ENCODE measurements around the gene STX3. TPM values are rescaled to one million over a fixed set of nuclear protein-coding genes. Genes with fewer than 3 reads are reported as not detected.

The STX3 gene
- total RNA-seq, 1 experiment from 2014 or later, result 20.4 TPM

DNA sequence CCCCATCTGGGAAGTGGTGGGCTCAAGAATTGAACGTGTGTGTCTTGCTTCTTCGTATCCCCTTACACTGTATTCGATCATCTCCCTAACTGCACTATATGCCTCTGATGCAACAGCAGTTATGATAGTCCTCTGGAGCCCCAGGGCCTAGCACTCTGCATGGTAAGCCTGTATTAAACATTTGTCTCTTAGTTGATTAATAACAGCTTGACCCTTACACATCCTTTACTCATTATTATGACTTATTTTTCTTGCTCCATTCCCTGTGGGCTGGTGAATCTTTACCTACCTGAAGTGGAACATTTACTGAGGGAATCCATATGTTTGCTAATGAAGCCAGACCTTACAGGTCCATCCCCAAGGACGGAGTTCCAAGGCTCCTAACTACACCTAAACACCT, 5.6 kb downstream of the STX3 start:
- Histone ChIP-seq H3K27me3 (ENCODE audit: insufficient read depth, low read length) (no peaks in the 10 kb centered on the region), H2AFZ (ENCODE audit: low read depth, low read length, poor library complexity, severe bottlenecking) (no peak overlapping the region), H3K4me3 (replicated peaks in 1 of 2; ENCODE audit: low read depth in 1 of 2, low read length in 2 of 2) (no peak overlapping the region), H3K27ac (ENCODE audit: low read depth, low read length) (no peak overlapping the region), H3K4me2 (ENCODE audit: low read length) (no peak overlapping the region), H4K20me1 (ENCODE audit: insufficient read depth) (no peaks in the 10 kb centered on the region), H3K79me2 (ENCODE audit: insufficient read depth, low read length) (peaks cover 90% of the 10 kb centered on the region), H3K9me3 (ENCODE audit: control insufficient read depth in 1 of 2, insufficient read depth in 1 of 2, low read depth in 1 of 2, low read length in 2 of 2) (no peaks in the 10 kb centered on the region), H3K4me1 (ENCODE audit: control insufficient read depth in 1 of 2, insufficient read depth in 2 of 2, low read length in 2 of 2) (peaks cover 9 to 23% of the 10 kb centered on the region in 2 experiments), H3K9me2 (ENCODE audit: insufficient read depth) (no peaks in the 10 kb centered on the region), H3K36me3 (ENCODE audit: control insufficient read depth in 1 of 2, insufficient read depth in 2 of 2, low read length in 2 of 2) (no peaks in the 10 kb centered on the region), H3K9ac (ENCODE audit: low read length) (no peak overlapping the region)
- RAD21 ChIA-PET (ENCODE audit: low non-redundant PET in 1 of 2, low total read pairs in 2 of 2, uncharacterized antibody in 2 of 2, unreplicated experiment in 2 of 2), result no interaction called here
- intact Hi-C loops (cut with micrococcal nuclease), result no loop called here
- no peak for ATAC-seq
- TF ChIP-seq, protein P1, sequence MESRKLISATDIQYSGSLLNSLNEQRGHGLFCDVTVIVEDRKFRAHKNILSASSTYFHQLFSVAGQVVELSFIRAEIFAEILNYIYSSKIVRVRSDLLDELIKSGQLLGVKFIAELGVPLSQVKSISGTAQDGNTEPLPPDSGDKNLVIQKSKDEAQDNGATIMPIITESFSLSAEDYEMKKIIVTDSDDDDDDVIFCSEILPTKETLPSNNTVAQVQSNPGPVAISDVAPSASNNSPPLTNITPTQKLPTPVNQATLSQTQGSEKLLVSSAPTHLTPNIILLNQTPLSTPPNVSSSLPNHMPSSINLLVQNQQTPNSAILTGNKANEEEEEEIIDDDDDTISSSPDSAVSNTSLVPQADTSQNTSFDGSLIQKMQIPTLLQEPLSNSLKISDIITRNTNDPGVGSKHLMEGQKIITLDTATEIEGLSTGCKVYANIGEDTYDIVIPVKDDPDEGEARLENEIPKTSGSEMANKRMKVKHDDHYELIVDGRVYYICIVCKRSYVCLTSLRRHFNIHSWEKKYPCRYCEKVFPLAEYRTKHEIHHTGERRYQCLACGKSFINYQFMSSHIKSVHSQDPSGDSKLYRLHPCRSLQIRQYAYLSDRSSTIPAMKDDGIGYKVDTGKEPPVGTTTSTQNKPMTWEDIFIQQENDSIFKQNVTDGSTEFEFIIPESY (IDR thresholded peaks at IDR 0.05; ENCODE audit: extremely low read depth, insufficient replicate concordance, low read length), result no peak
- TF ChIP-seq ELF1 (IDR thresholded peaks at IDR 0.05; ENCODE audit: borderline replicate concordance, low read depth) (no peak), SIN3A (IDR thresholded peaks at IDR 0.05; ENCODE audit: low read depth) (no peak), SP1 (IDR thresholded peaks at IDR 0.05; ENCODE audit: low read depth) (no peak)
- CTCF ChIA-PET, result no interaction called here
- no TSS peak for BruUV-seq (replicated peaks)
- DNase-seq (ENCODE audit: low read depth, low spot score), result no peak
- POLR2A ChIA-PET, result no interaction called here

DNA sequence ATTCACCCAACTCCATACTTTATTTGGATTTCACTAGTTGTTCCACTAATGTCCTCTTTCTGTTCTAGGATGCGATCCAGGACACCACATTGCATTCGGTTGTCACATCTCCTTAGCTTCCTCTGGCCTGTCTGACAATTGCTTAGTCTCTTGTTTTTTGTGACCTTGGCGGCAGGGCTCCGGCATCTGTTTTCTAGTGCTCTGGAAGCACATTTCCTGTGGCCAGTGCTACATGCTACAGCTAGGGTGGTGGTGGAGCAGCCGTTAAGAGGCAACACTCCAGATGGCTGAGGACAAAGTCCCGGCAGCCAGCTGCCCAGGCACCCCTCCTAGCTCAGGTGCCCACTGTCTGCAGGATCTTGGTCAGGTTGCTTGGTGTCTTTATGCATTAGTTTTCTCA, 6.8 kb downstream of the STX3 start:
- H2AFZ ChIP-seq (ENCODE audit: low read depth, low read length, poor library complexity, severe bottlenecking), result no peak overlapping the region
- H4K20me1 ChIP-seq (ENCODE audit: insufficient read depth), result no peaks in the 10 kb centered on the region
- CTCF ChIA-PET, result no interaction called here
- H3K4me1 ChIP-seq (ENCODE audit: control insufficient read depth in 1 of 2, insufficient read depth in 2 of 2, low read length in 2 of 2), result peaks cover 4 to 11% of the 10 kb centered on the region in 2 experiments
- no peak overlapping the region for H3K9ac ChIP-seq (ENCODE audit: low read length)
- intact Hi-C loops (cut with micrococcal nuclease), result no loop called here
- no peak for ATAC-seq
- POLR2A ChIA-PET, result no interaction called here
- H3K9me2 ChIP-seq (ENCODE audit: insufficient read depth), result no peaks in the 10 kb centered on the region
- no peak overlapping the region for H3K4me3 ChIP-seq (replicated peaks in 1 of 2; ENCODE audit: low read depth in 1 of 2, low read length in 2 of 2)
- no peak overlapping the region for H3K27ac ChIP-seq (ENCODE audit: low read depth, low read length)
- no peak overlapping the region for H3K4me2 ChIP-seq (ENCODE audit: low read length)
- H3K9me3 ChIP-seq (ENCODE audit: control insufficient read depth in 1 of 2, insufficient read depth in 1 of 2, low read depth in 1 of 2, low read length in 2 of 2), result no peaks in the 10 kb centered on the region
- no peaks in the 10 kb centered on the region for H3K36me3 ChIP-seq (ENCODE audit: control insufficient read depth in 1 of 2, insufficient read depth in 2 of 2, low read length in 2 of 2)
- RAD21 ChIA-PET (ENCODE audit: low non-redundant PET in 1 of 2, low total read pairs in 2 of 2, uncharacterized antibody in 2 of 2, unreplicated experiment in 2 of 2), result no interaction called here
- no TSS peak for BruUV-seq (replicated peaks)
- no peaks in the 10 kb centered on the region for H3K27me3 ChIP-seq (ENCODE audit: insufficient read depth, low read length)
- H3K79me2 ChIP-seq (ENCODE audit: insufficient read depth, low read length), result peaks cover 89% of the 10 kb centered on the region
- no peak for DNase-seq (ENCODE audit: low read depth, low spot score)
- TF ChIP-seq YY1 (IDR thresholded peaks at IDR 0.05; ENCODE audit: extremely low read depth, insufficient replicate concordance, low read depth, low read length), result no peak
- TF ChIP-seq, protein P2, sequence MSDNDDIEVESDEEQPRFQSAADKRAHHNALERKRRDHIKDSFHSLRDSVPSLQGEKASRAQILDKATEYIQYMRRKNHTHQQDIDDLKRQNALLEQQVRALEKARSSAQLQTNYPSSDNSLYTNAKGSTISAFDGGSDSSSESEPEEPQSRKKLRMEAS (IDR thresholded peaks at IDR 0.05), result no peak
- TF ChIP-seq ZNF274 (IDR thresholded peaks at IDR 0.05; ENCODE audit: low read depth, low read length), result no peak
- TF ChIP-seq, protein P3, sequence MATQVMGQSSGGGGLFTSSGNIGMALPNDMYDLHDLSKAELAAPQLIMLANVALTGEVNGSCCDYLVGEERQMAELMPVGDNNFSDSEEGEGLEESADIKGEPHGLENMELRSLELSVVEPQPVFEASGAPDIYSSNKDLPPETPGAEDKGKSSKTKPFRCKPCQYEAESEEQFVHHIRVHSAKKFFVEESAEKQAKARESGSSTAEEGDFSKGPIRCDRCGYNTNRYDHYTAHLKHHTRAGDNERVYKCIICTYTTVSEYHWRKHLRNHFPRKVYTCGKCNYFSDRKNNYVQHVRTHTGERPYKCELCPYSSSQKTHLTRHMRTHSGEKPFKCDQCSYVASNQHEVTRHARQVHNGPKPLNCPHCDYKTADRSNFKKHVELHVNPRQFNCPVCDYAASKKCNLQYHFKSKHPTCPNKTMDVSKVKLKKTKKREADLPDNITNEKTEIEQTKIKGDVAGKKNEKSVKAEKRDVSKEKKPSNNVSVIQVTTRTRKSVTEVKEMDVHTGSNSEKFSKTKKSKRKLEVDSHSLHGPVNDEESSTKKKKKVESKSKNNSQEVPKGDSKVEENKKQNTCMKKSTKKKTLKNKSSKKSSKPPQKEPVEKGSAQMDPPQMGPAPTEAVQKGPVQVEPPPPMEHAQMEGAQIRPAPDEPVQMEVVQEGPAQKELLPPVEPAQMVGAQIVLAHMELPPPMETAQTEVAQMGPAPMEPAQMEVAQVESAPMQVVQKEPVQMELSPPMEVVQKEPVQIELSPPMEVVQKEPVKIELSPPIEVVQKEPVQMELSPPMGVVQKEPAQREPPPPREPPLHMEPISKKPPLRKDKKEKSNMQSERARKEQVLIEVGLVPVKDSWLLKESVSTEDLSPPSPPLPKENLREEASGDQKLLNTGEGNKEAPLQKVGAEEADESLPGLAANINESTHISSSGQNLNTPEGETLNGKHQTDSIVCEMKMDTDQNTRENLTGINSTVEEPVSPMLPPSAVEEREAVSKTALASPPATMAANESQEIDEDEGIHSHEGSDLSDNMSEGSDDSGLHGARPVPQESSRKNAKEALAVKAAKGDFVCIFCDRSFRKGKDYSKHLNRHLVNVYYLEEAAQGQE (IDR thresholded peaks at IDR 0.05; ENCODE audit: low read depth), result no peak
- TF ChIP-seq TCF7L2 (IDR thresholded peaks at IDR 0.05; ENCODE audit: borderline replicate concordance, extremely low read depth, insufficient read depth, insufficient read length), result no peak
- TF ChIP-seq POLR2AphosphoS5 (IDR thresholded peaks at IDR 0.05; ENCODE audit: low read depth, low read length), result no peak
- TF ChIP-seq SIN3A (IDR thresholded peaks at IDR 0.05; ENCODE audit: low read depth), result no peak
- no peak for TF ChIP-seq CBX3 (IDR thresholded peaks at IDR 0.05; ENCODE audit: low read depth)
- no peak for TF ChIP-seq RAD21 (IDR thresholded peaks at IDR 0.05; ENCODE audit: low read depth)
- TF ChIP-seq SP1 (IDR thresholded peaks at IDR 0.05; ENCODE audit: low read depth), result no peak
- TF ChIP-seq, protein P4, sequence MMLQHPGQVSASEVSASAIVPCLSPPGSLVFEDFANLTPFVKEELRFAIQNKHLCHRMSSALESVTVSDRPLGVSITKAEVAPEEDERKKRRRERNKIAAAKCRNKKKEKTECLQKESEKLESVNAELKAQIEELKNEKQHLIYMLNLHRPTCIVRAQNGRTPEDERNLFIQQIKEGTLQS (IDR thresholded peaks at IDR 0.05), result no peak
- no peak for TF ChIP-seq EZH2phosphoT487 (IDR thresholded peaks at IDR 0.05; ENCODE audit: borderline replicate concordance)
- TF ChIP-seq ZFX (IDR thresholded peaks at IDR 0.05), result no peak
- no peak for TF ChIP-seq ELF1 (IDR thresholded peaks at IDR 0.05; ENCODE audit: borderline replicate concordance, low read depth)
